GM10266 (cell line): ENCODE measurements around the gene STRA8.

Experiments
- DNase-seq: peaks from one replicate; pipeline ENCODE4 v3.0.0; 2012; ENCODE audit errors: extremely low spot score
- TF ChIP-seq, protein P1 (sequence below): IDR thresholded peaks from 2 replicates; pipeline ENCODE4 v1.5.1; 2012; ENCODE audit warnings: mild to moderate bottlenecking, low read depth; ENCODE audit not compliant: control insufficient read depth, insufficient read depth; ENCODE audit errors: missing control alignments

The STRA8 gene

GRCh38 chr7:135239263-135239662 is 5.6 kb downstream of the STRA8 start:
- TF ChIP-seq, protein P1, sequence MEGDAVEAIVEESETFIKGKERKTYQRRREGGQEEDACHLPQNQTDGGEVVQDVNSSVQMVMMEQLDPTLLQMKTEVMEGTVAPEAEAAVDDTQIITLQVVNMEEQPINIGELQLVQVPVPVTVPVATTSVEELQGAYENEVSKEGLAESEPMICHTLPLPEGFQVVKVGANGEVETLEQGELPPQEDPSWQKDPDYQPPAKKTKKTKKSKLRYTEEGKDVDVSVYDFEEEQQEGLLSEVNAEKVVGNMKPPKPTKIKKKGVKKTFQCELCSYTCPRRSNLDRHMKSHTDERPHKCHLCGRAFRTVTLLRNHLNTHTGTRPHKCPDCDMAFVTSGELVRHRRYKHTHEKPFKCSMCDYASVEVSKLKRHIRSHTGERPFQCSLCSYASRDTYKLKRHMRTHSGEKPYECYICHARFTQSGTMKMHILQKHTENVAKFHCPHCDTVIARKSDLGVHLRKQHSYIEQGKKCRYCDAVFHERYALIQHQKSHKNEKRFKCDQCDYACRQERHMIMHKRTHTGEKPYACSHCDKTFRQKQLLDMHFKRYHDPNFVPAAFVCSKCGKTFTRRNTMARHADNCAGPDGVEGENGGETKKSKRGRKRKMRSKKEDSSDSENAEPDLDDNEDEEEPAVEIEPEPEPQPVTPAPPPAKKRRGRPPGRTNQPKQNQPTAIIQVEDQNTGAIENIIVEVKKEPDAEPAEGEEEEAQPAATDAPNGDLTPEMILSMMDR, result no peak
- no peak for DNase-seq

- DNase-seq, result no peak
- TF ChIP-seq, protein P1, result no peak
Measured at GRCh38 chr7:135240441-135240840, 6.8 kb downstream of the STRA8 start.

DNA sequence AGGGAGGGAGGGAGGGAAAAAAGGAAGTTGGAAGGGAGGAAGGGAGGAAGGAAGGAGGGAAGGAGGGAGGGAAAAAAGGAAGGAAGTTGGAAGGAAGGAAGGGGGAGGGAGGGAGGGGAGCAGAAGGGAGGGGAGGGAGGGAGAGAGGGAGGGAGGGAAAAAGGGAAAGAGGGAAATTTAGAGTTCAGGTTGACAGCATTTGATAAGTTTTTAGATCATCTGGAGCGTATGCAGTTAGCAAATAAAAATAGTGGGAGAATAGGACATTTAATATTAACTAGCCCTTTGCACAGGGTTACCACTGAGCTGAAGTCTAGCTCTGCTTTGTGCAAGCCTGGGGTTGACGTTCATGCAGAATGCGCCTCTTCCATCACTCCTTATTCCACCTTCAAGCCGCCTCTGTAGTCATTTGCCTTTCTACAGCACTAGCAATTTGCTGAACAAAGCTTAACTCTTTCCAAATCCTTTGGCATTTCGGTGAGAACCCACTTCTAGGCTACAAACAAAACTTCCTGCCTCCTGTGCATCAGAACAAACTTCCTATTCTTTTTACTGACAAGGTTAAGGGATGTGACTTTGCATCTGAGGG is 8.6 kb downstream of the STRA8 start:
- TF ChIP-seq, protein P1, result no peak

DNA sequence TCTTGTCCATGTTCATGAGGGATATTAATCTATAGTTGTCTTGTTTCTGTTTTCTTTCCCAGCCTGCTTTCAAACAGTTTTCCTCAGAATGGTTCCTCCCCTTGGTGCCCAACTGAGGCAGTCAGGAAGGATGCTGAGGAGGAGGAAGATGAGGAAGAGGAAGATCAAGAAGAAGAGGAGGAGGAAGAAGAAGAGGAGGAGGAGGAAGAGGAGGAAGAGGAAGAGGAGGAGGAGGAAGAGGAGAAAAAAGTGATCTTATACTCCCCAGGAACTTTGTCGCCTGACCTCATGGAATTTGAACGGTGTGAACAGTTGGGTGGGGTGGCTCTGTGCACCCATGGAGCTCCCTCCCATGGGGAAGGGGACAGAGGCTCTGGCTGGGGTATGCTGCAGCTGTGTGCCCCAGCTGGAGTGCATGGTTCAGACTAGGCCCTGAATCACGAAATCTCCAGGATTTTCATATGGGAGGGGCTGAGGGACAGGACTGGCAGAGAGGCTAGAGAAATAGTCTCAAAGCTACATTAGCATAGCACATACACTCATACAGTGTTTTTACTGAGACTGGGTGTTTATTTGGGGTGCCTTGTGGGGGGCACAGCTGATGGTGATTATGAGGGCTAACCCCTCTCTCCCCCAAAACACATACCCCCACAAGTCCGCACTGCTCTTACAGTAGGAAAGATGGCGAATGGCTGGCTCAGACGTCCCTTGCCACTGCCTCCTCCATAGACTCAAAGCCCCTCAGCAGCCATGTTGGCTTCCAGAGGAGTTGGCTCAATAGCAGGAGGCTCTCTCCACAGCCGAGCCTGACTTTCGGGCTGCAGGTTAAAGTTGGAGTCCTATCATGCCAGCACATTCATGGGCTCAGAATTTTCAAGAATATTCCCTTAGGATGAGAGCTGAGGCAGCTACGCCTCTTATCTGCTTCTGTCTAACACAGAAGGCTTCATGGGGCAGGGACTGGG is 11.9 kb downstream of the STRA8 start:
- no peak for DNase-seq
- TF ChIP-seq, protein P1, result no peak

More for the DNA sequence above, 8.6 kb downstream of the STRA8 start:
- no peak for DNase-seq

DNA sequence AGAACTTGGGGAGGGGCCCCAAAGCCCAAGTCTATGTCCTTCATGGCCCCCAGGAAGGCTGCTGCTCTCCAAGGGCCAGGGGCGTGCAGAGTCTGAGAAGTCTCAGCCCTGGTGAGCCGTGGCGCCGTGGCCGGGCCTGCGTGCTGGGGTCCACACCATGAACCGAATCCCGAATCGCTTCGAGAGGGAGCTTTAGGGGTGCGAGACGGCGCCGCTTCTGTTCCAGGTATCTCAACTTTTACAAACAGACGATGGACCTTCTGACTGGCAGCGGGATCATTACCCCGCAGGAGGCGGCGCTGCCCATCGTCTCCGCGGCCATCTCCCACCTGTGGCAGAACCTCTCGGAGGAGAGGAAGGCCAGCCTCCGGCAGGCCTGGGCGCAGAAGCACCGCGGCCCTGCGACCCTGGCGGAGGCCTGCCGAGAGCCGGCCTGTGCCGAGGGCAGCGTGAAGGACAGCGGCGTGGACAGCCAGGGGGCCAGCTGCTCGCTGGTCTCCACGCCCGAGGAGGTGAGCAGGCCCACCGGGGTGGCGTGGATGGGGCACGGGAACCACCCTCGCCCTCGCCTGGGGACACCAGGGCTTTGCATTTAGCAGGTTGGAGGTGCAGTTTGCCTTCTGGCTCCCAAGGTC is 12.7 kb downstream of the STRA8 start:
- TF ChIP-seq, protein P1, result no peak
- no peak for DNase-seq

- DNase-seq, result no peak
- TF ChIP-seq, protein P1, result no peak
Measured at GRCh38 chr7:135247746-135248471, 14.3 kb downstream of the STRA8 start.

DNA sequence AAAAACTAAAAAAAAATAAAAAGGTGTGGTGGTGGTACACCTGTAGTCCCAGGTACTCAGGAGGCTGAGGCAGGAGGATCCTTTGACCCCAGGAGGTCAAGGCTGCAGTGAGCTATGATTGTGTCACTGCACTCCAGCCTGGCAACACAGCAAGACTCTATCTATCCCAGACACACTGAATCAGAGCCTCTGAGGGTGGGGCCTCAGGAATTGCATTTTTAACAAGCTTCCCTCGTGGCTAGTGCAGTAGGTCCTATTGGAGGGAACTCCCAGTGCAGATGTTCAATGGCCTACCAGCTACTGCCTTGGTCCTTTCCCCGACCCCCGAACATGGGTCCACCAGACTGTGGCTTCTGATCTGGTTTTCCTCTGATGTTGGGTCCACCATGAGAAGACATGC is 14.9 kb downstream of the STRA8 start:
- TF ChIP-seq, protein P1, result no peak

More for the DNA sequence above, 14.9 kb downstream of the STRA8 start:
- DNase-seq, result no peak
